Measurements from ENCODE around the gene DTL. TPM values are rescaled to one million over a fixed set of nuclear protein-coding genes. Genes with fewer than 3 reads are reported as not detected.

DTL gene
- total and polyA plus RNA-seq, 2 of the 13 experiments (the other 11 are each of a cell fraction or from before 2014, with no cell fraction given), result 10.4 to 32.8 TPM

- TF ChIP-seq NR3C1 (CRISPR knock-in tag; IDR thresholded peaks at IDR 0.05) (no peak), KMT2B (CRISPR knock-in tag; IDR thresholded peaks at IDR 0.05) (no peak), PITX1 (CRISPR knock-in tag; IDR thresholded peaks at IDR 0.05) (0 out of 2 replicates have a peak, but pooled peaks have one; percentile 18), ATF5 (CRISPR knock-in tag; IDR thresholded peaks at IDR 0.05; ENCODE audit: low read depth) (peak; percentile 86; the same call in 1 of the 2 replicates), MED8 (CRISPR knock-in tag; IDR thresholded peaks at IDR 0.05; ENCODE audit: insufficient replicate concordance) (no peak), ZMYM2 (CRISPR knock-in tag; IDR thresholded peaks at IDR 0.05) (peak; percentile 47; the same call in 1 of the 2 replicates), ZBTB25 (CRISPR knock-in tag; IDR thresholded peaks at IDR 0.05) (peak; percentile 74; the same call in 1 of the 2 replicates), ERF (CRISPR knock-in tag; IDR thresholded peaks at IDR 0.05) (0 out of 2 replicates have a peak, but pooled peaks have one; percentile 12), SATB2 (CRISPR knock-in tag; IDR thresholded peaks at IDR 0.05) (no peak), SOX13 (IDR thresholded peaks at IDR 0.05) (no peak), SOX13 (CRISPR knock-in tag; conservative IDR thresholded peaks at IDR 0.05 in 1 of 2, IDR thresholded peaks at IDR 0.05 in 1 of 2) (no peak), ELK4 (CRISPR knock-in tag; IDR thresholded peaks at IDR 0.05; ENCODE audit: borderline replicate concordance) (no peak), ATF4 (CRISPR knock-in tag; IDR thresholded peaks at IDR 0.05) (peak in 1 of 2 experiments; percentile 30; a peak in 1 of 4 replicates), ZNF205 (CRISPR knock-in tag; IDR thresholded peaks at IDR 0.05) (peak; percentile 7; the same call in 1 of the 2 replicates), NFRKB (IDR thresholded peaks at IDR 0.05) (no peak), ZNF543 (CRISPR knock-in tag; IDR thresholded peaks at IDR 0.05) (0 out of 2 replicates have a peak, but pooled peaks have one; percentile 18), ZNF260 (CRISPR knock-in tag; IDR thresholded peaks at IDR 0.05; ENCODE audit: borderline replicate concordance, low read depth) (no peak), HMGXB3 (CRISPR knock-in tag; IDR thresholded peaks at IDR 0.05; ENCODE audit: borderline replicate concordance) (no peak)
These were observed 929 bp upstream of the DTL start (continued) for GRCh38 chr1:212034516-212035122.

All from HepG2 (cell line).